ENCODE results near the gene EGFL6.

The EGFL6 gene

GRCh38 chrX:13652850-13653693, 83.7 kb downstream of the EGFL6 start, which contains the start of gene TCEANC:
Gene TCEANC (plus strand): TSS chrX:13653141. CDS start chrX:13662509, 9,368 bp downstream.
- no peaks in the 10 kb centered on the region for H3K9me3 ChIP-seq
- peak within 1 kb of the TSS; percentile 76 to 79 for H3K4me3 ChIP-seq (ENCODE audit: low read depth in 1 of 2, low read length in 1 of 2)
- H3K27ac ChIP-seq: peak within 1 kb of the TSS; percentile 94
- no peaks in the 10 kb centered on the region for H3K36me3 ChIP-seq
- no peaks in the 10 kb centered on the region for H3K27me3 ChIP-seq
- H3K4me1 ChIP-seq (ENCODE audit: control insufficient read depth in 1 of 2, insufficient read depth in 1 of 2, low read depth in 1 of 2, low read length in 1 of 2): peaks cover 18 to 22% of the 10 kb centered on the region in 2 experiments
- no peak for TF ChIP-seq CTCF (IDR thresholded peaks at IDR 0.05)

- no peak for TF ChIP-seq CTCF (IDR thresholded peaks at IDR 0.05)
- Histone ChIP-seq H3K27ac (peak overlapping the region; percentile 94), H3K27me3 (no peaks in the 10 kb centered on the region), H3K36me3 (no peaks in the 10 kb centered on the region), H3K9me3 (no peaks in the 10 kb centered on the region), H3K4me1 (ENCODE audit: control insufficient read depth in 1 of 2, insufficient read depth in 1 of 2, low read depth in 1 of 2, low read length in 1 of 2) (peaks cover 28 to 32% of the 10 kb centered on the region in 2 experiments), H3K4me3 (ENCODE audit: low read depth in 1 of 2, low read length in 1 of 2) (peak overlapping the region in 1 of 2 experiments; percentile 79)
Observed at GRCh38 chrX:13654116-13654515, 84.7 kb downstream of the EGFL6 start.

- no peak overlapping the region for H3K27ac ChIP-seq
- H3K36me3 ChIP-seq: no peaks in the 10 kb centered on the region
- no peaks in the 10 kb centered on the region for H3K27me3 ChIP-seq
- H3K4me3 ChIP-seq (ENCODE audit: low read depth in 1 of 2, low read length in 1 of 2): no peak overlapping the region
- no peaks in the 10 kb centered on the region for H3K9me3 ChIP-seq
- no peak for TF ChIP-seq CTCF (IDR thresholded peaks at IDR 0.05)
- peaks cover 36 to 41% of the 10 kb centered on the region in 2 experiments for H3K4me1 ChIP-seq (ENCODE audit: control insufficient read depth in 1 of 2, insufficient read depth in 1 of 2, low read depth in 1 of 2, low read length in 1 of 2)
Observed at GRCh38 chrX:13655674-13656073, 86.3 kb downstream of the EGFL6 start.

GRCh38 chrX:13658602-13659001, 89.2 kb downstream of the EGFL6 start:
- peak; percentile 12 for TF ChIP-seq CTCF (IDR thresholded peaks at IDR 0.05)
- H3K27ac ChIP-seq: peak overlapping the region; percentile 80
- no peaks in the 10 kb centered on the region for H3K9me3 ChIP-seq
- H3K4me3 ChIP-seq (ENCODE audit: low read depth in 1 of 2, low read length in 1 of 2): peak overlapping the region in 1 of 2 experiments; percentile 30
- peaks cover 4% of the 10 kb centered on the region for H3K36me3 ChIP-seq
- no peaks in the 10 kb centered on the region for H3K27me3 ChIP-seq
- H3K4me1 ChIP-seq (ENCODE audit: control insufficient read depth in 1 of 2, insufficient read depth in 1 of 2, low read depth in 1 of 2, low read length in 1 of 2): peaks cover 29 to 33% of the 10 kb centered on the region in 2 experiments

GRCh38 chrX:13659063-13659462, 89.7 kb downstream of the EGFL6 start:
- peak overlapping the region; percentile 80 for H3K27ac ChIP-seq
- peaks cover 25 to 33% of the 10 kb centered on the region in 2 experiments for H3K4me1 ChIP-seq (ENCODE audit: control insufficient read depth in 1 of 2, insufficient read depth in 1 of 2, low read depth in 1 of 2, low read length in 1 of 2)
- H3K36me3 ChIP-seq: peaks cover 4% of the 10 kb centered on the region
- H3K4me3 ChIP-seq (ENCODE audit: low read depth in 1 of 2, low read length in 1 of 2): peak overlapping the region in 1 of 2 experiments; percentile 30
- H3K27me3 ChIP-seq: no peaks in the 10 kb centered on the region
- no peak for TF ChIP-seq CTCF (IDR thresholded peaks at IDR 0.05)
- no peaks in the 10 kb centered on the region for H3K9me3 ChIP-seq

Data from neutrophil (primary cell).